HL-60 (cell line): Measurements from ENCODE around the gene LRMDA.

Source experiments
- CTCF ChIP-seq: IDR thresholded peaks from one replicate; pipeline ENCODE4 v1.5.1; 2011; ENCODE audit warnings: low read length, control low read depth, inconsistent platforms; ENCODE audit not compliant: insufficient read depth
- POLR2AphosphoS5 ChIP-seq: IDR thresholded peaks from 2 replicates; pipeline ENCODE4 v1.6.1; 2012; ENCODE audit warnings: low read depth
- SPI1 ChIP-seq: IDR thresholded peaks from 2 replicates; pipeline ENCODE4 v1.6.1; 2012; ENCODE audit warnings: low read depth, mild to moderate bottlenecking, borderline replicate concordance
- TF ChIP-seq, protein P1 (sequence below): IDR thresholded peaks from 2 replicates; pipeline ENCODE4 v1.6.1; 2012; ENCODE audit warnings: low read depth; ENCODE audit not compliant: insufficient replicate concordance

DNA sequence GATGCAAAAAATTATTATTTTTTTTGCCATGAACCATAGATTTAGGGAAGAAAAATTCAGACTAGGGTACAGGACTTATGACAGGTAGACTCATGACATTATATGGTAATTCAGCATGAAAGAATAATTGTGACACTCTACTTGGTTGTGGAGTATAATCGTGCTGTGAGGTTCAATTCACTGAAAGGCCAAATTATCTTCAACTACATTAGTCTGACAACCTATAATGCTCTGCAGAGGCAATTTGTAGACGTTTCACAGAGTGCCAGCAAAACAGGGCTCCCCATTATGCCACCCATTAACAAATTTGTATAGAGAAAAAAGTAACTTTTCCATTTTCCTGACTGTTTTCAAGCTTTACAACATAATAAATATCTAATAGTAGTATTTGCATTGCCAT is 292.6 kb downstream of the LRMDA start:
- no peak for TF ChIP-seq CTCF
- no peak for TF ChIP-seq SPI1
- no peak for TF ChIP-seq POLR2AphosphoS5
- TF ChIP-seq, protein P1, sequence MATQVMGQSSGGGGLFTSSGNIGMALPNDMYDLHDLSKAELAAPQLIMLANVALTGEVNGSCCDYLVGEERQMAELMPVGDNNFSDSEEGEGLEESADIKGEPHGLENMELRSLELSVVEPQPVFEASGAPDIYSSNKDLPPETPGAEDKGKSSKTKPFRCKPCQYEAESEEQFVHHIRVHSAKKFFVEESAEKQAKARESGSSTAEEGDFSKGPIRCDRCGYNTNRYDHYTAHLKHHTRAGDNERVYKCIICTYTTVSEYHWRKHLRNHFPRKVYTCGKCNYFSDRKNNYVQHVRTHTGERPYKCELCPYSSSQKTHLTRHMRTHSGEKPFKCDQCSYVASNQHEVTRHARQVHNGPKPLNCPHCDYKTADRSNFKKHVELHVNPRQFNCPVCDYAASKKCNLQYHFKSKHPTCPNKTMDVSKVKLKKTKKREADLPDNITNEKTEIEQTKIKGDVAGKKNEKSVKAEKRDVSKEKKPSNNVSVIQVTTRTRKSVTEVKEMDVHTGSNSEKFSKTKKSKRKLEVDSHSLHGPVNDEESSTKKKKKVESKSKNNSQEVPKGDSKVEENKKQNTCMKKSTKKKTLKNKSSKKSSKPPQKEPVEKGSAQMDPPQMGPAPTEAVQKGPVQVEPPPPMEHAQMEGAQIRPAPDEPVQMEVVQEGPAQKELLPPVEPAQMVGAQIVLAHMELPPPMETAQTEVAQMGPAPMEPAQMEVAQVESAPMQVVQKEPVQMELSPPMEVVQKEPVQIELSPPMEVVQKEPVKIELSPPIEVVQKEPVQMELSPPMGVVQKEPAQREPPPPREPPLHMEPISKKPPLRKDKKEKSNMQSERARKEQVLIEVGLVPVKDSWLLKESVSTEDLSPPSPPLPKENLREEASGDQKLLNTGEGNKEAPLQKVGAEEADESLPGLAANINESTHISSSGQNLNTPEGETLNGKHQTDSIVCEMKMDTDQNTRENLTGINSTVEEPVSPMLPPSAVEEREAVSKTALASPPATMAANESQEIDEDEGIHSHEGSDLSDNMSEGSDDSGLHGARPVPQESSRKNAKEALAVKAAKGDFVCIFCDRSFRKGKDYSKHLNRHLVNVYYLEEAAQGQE = no peak
